CD4-positive, alpha-beta T cell treated with Interleukin-4 for 1 hour (primary cell): ENCODE data around the gene TBCD.
A peak's percentile ranks its signal among the peaks of the same experiment; 100 is the strongest.
"Not testable (repeated sequence)": the region's sequence is repeated elsewhere in the genome, so short reads cannot be mapped to it uniquely, and the experiment has no call there.

Experiments
- DNase-seq, 2 donors: peaks; one replicate each; pipeline ENCODE4 v3.0.0-alpha.2; 2020 to 2022

The TBCD gene

GRCh38 chr17:82729479-82730260, 22.2 kb upstream of the TBCD start:
- DNase-seq: no peak

DNA sequence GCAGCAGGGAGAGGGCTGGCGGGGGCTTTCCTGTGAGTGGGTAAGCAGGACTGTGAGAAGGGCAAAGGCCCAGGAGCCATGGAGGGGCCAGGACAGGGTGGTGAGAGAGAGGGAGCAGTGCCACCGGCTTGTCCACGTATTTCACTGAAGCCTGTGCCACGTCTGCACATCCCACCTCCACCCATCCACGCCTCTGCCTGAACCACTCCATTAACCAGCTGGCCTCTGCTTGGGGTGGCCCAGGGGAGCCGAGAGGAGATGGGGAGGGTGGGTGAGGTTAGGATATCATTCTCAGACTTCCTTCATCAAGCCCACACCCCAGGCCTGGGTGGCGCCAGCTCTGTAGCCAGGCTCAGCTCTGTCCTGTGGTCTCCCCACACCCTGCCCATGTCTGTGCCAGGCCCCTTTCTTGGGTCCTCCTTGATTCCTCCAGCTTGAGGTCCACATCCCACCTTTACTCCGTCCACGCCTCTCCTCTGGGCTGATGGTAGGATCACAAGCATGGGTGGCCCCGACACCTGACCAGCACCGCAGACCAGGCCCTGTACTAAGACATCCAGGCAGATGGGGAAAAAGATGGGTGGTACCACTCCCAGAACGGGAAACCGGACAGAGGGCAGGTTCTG, 19.6 kb upstream of the TBCD start:
- DNase-seq: no peak

DNA sequence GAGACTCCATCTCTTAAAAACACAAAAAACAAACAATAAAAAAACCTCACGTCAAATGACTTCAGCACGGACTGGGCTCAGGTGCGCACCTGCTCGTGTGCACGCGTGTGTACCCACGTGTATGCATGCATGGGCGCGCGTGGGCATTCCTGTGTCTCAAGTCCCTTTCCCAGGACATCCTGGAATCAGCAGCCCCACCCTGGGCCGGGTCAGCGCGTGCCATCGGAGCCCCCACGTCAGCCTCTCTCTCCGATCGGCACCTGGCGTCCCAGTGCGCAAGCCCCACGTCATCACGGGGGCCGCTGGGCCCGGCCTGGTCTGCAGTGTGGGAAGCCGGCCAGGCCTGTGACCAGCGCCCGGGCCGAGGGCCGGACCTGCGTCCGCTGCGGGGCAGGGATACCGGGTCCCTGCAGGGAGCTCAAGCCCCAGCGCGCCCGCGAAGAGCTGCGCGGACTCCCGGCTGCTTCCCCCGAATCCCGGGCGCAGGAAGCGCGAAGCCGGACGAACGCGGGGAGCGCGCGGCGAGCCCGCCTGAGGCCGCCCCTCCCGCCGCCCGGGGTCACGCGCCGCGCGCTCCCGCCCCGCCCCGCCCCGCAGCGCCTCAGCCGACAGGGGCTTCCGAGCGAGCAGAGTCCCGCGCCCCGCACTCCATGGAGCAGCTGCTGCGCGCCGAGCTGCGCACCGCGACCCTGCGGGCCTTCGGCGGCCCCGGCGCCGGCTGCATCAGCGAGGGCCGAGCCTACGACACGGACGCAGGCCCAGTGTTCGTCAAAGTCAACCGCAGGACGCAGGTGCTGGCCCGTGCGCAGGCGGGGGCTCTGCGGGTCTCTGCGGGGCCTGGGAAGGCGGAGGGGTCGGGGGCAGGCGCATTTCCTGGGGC, 16.6 kb upstream of the TBCD start, which contains the start of gene FN3K:
Gene FN3K (plus strand): TSS at position 629 of the 880 bp plus-strand sequence. CDS start 22 bp downstream, at position 651.
- DNase-seq: peak in 1 of 2 donors; percentile 35

- DNase-seq: no peak
Measured at GRCh38 chr17:82736511-82737185, 15.2 kb upstream of the TBCD start.

- DNase-seq: no peak
Measured at GRCh38 chr17:82737967-82738877, 13.6 kb upstream of the TBCD start.

DNA sequence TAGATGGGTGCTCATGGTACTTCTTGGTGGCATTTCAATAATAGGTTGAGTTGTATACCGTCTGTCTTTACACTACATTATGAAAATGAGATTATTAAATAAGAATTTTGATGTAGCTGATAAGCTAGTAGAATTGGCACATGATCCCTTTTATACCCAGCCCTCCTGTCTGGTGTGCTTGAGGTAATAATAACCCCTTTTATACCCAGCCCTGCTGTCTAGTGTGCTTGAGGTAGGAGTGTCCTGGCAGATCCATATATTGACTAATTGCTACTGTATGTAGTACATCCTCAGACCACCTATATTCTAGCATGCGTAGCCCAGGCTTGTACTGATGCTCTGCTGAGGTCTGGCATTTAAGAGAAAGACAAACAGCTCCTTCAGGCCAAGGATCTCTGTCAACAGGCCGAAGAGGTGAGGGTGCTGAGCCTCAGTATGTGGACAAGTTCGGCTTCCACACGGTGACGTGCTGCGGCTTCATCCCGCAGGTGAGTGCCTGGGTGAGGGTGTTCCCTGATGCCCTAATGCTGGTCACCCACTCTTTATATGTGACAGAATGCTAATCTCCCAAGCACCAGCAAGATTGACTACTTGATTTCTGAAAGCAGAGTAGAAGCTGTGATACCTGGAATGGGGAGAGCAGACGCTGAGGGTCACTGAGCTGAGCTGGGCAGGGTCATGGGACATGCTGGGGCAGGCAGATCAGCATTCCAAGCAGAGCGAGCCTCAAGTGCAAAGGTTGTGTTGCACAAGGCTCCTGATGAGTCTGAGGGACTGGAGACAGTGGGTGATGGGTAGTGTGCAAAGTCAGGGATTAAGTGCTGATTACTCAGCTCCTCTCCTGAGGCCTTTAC, 10.7 kb upstream of the TBCD start:
- no peak for DNase-seq

GRCh38 chr17:82743344-82744219, 8.3 kb upstream of the TBCD start:
- no peak for DNase-seq

DNA sequence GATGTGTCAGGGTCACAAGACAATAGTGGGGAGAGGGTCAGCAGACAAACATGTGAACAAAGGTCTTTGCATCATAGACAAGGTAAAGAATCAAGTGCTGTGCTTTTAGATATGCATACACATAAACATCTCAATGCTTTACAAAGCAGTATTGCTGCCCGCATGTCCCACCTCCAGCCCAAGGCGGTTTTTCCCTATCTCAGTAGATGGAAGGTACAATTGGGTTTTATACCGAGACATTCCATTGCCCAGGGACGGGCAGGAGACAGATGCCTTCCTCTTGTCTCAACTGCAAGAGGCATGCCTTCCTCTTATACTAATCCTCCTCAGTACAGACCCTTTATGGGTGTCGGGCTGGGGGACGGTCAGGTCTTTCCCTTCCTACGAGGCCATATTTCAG, 7.1 kb upstream of the TBCD start:
- not testable (repeated sequence) for DNase-seq

GRCh38 chr17:82745524-82745923, 6.3 kb upstream of the TBCD start:
- DNase-seq: no peak

GRCh38 chr17:82748756-82749155, 3.1 kb upstream of the TBCD start:
- no peak for DNase-seq

- DNase-seq: no peak
Measured at GRCh38 chr17:82750241-82750908, 1.5 kb upstream of the TBCD start.

DNA sequence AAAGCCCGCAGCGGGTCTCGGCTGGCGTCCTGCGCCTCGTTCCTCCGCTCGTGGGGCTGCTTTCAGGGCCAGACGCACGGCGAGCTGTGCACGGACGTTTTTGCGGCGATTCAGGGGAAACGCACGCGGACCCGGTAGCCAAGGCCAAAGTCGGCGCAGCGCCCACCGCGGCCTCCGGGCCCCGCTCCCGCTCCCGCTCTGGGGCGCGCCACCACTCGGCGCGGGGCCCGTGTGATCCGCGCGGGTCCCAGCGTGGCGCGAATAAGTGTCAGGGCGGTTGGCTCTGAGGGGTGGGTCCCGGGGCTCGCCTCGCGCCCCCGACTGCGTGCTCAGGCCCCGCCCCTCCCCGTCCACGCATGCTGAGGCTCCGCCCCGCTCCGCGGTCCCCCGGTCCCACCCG, 694 bp upstream of the TBCD start:
- DNase-seq: no peak

GRCh38 chr17:82752371-82753200, 721 bp downstream of the TBCD start:
- DNase-seq: no peak

- no peak for DNase-seq
Measured at GRCh38 chr17:82753201-82753464, 1.3 kb downstream of the TBCD start.

- DNase-seq: no peak
Measured at GRCh38 chr17:82754297-82755208, 2.7 kb downstream of the TBCD start.

GRCh38 chr17:82756166-82756565, 4.3 kb downstream of the TBCD start:
- DNase-seq: no peak

DNA sequence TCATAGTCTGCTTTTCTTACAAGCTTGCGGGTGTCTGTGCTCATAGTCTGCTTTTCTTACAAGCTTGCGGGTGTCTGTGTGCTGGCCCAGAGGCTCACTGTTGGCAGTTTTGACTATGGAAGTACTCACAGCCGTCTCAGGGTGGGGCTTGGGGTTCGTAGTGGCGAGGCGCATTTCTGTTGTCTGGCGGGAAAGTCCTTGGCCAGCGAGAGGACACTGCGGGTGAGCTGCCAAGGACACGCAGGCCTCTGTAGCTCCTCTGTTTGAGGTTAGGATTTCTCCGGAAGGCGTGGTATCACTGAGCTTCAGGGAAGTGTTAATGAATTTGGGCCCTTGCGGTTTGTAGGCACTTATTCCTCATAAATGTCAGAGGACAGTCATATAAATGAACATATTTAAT, 13.5 kb downstream of the TBCD start:
- DNase-seq: no peak
